HG02798 (cell line): Measurements from ENCODE around the gene TRMT10A.

Source experiments
- ATAC-seq: cut with Tn5 transposase; IDR thresholded peaks from one replicate; pipeline ENCODE4 v1.9.1; 2021; ENCODE audit warnings: mild to moderate bottlenecking; ENCODE audit not compliant: unreplicated experiment, poor library complexity

TRMT10A gene

GRCh38 chr4:99563310-99564186 lies at the start of gene TRMT10A:
TSS of gene TRMT10A (minus strand) at chr4:99564039. CDS start at chr4:99559338, 4,701 bp downstream.
- peak; percentile 96 for ATAC-seq

DNA sequence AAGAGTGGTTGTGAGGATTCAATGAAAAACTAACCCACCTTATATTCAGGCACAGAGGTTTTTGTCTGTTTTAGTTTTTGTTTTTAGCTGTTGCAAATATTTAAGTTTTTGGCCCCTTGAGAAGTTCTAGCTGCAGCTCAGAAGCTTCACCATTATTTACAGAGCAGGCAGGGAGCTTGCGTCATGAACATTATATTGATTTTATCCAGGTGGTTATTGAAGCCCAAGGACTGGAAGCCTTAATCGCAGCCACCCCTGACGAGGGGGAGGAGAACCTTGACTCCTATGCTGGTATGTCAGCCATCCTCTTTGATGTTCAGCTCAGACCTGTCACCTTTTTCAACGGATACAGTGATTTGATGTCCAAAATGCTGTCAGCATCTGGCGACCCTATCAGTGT lies 48.9 kb upstream of the TRMT10A start:
- ATAC-seq = no peak

DNA sequence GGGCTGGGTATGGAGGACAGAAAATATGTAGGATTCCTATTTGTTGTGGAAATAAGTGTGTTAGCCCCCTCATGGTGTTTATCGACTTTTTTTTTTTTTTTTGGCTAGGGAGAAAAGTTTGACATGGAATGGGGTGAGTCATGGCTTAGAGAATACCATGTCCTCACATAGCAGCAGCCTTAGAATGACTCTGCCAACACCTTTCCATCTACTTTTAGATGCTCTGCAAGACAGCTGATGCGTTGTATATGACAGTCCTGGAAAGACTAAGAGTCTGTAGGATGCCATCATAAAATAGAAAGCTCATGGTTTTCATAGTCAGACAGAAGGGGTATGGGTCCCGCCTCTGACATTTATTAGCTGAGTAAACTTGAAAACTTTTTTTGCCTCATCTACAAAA lies 48.4 kb upstream of the TRMT10A start:
- no peak for ATAC-seq

DNA sequence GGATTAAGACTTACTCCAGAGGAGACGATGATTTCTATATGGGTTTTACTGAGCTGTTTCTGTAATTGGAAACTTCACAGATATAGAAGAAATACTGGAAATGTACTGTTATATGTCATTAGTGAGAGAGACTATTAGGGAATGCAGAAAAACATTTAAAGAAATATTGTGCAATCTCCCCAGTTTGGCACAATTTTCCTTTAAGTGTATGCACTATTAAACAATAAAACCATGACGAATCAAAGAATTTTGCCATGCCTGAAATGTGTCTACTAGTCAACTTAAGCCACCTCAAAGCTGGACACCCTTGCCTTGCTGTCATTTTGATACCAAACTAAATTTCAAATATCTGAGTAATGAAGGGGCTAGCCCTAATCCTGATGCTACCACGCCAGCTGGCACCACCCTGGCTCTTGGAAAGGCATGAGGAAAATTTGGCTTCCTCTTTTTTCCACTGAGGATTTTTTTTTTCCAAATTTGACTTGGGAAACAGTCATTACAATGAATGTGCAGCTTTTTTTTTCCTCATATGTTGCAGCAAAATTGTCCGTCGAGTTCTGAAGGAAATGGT lies 46.9 kb upstream of the TRMT10A start:
- no peak for ATAC-seq

GRCh38 chr4:99608417-99608816 lies 44.6 kb upstream of the TRMT10A start:
- no peak for ATAC-seq

- ATAC-seq = no peak
These were observed 42.9 kb upstream of the TRMT10A start for GRCh38 chr4:99606716-99607115.

GRCh38 chr4:99594818-99595217 lies 31.0 kb upstream of the TRMT10A start:
- no peak for ATAC-seq

DNA sequence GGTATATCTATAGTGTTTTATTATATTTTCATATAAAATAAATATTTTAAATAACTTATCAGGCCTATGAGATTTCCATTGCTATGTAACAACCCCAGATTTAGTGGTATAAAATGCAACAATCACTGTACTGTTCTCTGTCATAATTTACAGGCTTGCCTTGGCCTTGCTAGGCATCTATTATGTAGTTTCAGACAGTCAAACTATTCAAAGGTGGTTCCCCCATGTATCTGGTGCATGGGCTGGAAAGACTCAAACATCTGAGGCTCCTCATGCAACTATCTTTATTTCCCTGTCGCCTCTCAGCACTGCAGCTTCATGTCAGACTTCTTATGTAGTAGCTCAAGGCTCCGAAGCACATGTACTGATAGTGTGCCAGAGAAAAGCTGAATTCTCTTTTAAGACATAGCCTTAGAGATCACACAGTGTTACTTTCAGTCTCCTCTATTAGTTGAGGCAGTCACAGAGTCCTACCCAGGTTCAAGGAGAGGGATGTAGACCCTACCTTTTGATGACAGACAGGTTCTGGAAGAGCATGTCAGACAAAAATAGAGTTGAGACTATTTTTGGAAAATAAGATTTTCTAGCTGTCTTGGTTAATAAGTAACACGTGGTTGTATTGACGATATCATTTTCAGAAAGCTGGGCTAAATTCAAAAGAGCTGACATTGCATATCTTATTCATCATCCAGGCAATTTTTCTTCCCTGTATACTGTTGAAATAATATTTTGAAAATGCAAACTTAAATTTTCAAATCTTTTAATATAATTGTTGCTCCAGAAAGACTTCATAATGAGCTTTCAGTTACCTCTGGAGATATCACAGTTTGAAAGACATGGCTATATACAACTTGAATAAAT lies 30.2 kb upstream of the TRMT10A start:
- ATAC-seq = peak; percentile 86

DNA sequence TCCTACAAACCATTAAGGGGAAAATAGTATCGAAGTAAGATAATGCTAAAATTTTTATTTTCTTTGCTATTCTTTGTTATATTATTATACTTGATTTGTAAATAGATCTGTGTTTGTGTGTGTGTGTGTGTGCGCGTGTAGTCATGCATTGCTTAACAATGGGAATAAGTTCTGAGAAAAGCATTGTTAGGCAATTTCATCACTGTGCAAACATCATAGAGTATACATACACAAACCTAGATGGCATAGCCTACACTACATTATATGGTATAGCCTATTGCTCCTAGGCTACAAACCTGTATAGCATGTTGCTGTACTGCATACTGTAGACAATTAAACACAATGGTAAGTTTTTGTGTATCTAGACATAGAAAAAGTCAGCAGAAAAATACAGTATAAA lies 27.9 kb upstream of the TRMT10A start:
- ATAC-seq = no peak

GRCh38 chr4:99587803-99588202 lies 24.0 kb upstream of the TRMT10A start:
- no peak for ATAC-seq

- ATAC-seq = no peak
These were observed 23.5 kb upstream of the TRMT10A start for GRCh38 chr4:99587309-99587708.

GRCh38 chr4:99586797-99587196 lies 23.0 kb upstream of the TRMT10A start:
- no peak for ATAC-seq

DNA sequence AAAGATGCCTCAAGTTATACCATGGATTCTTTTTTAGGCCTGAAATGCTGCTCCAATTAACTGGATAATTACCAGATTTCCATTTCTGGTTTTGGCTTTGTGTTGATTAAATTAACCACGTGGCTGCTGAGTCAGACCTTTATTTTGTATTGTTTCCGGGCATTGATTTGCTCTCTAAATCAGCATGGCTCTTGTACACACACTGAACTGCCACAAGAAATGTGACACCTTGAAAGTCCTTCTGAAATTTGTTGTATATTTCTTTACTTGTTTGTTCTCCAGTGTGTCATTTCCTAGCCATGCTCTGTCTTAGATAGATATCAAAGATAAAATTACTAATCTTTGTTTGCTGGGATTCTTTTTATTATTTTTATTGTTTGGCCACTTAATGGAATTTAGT lies 22.5 kb upstream of the TRMT10A start:
- ATAC-seq = no peak

GRCh38 chr4:99585516-99585915 lies 21.7 kb upstream of the TRMT10A start:
- no peak for ATAC-seq

DNA sequence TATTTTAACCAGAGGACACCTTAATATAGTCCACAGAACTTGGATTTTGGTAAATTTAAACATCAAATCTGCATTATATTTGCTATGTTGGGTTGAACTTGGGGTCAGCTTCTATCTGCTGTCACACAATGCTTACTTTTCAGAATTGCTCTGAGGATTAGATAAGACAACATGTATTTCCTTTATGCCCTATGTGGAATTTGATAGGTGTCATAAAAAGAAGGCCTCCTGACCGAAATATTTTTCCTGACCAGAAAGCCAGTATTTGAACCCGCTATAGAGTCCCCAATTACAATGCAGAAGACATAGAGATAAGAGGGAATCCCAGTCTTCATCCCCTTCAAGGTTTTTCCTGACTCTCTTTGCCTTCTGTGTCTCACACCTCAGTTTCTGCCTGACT lies 14.9 kb upstream of the TRMT10A start:
- ATAC-seq = no peak

DNA sequence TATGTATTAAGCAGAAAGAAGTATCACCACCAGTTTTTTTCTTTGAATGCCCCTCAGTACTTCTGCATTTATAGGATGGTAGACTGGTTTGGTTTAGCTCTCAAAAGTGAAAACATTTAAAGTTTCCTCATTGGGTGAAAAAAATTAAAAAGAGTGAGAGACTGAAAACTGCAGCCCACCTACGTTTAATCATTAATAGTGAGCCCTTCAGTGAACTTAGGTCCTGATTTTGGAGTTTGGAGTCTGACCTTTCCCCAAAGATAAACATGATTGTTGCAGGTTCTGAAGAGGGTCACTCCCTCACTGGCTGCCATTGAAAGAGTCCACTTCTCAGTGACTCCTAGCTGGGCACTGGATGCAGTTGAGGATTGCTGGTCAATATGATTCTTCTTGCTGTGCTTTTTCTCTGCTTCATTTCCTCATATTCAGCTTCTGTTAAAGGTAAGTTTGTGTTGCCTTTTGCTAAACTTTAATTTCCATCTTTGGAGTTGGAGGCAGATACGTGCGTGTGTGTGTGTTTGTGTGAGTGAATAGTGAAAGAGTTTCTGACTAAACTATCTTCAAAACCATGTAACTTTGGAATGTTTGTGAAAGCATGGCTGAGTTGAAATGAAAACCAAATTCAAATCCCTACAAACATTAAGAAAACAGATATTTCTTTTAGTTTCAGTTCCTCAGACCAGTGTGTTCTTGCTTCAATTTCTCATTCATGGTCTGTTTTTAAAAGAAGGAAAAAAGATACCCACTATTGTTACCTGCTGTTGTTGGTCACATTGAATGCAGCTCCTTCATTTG lies 10.9 kb upstream of the TRMT10A start, which contains the start of gene MTTP:
MTTP (plus strand) TSS at position 295 of the 795 bp plus-strand sequence; CDS start at position 381, 86 bp downstream.
- ATAC-seq = peak; percentile 83

DNA sequence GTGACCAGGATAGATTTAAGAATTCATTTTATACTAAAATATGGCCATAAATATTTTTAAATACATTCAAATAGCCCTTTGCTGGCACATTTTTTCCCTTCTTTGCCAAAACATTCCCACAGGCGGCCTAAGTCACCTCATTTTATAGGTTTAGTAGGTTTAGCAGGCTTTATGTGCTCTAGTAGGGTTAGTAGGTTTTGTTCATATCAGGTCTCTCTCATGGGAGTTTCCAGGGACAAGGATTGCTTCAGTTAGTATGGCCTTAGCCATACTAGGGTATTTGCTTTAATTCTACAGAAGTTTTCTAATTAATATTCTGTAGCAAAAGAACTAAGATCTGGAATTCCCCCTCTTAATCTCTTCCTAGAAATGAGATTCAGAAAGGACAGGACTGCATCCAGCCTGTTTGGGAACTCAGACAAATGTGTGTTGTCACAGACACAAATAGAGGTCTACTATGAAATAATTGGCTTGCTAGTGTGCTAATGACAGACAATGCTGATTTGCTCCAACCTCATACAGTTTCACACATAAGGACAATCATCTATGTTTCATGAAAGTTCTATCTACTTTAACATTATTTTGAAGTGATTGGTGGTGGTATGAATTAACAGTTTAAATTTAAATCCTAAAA lies 10.0 kb upstream of the TRMT10A start:
- ATAC-seq = no peak

DNA sequence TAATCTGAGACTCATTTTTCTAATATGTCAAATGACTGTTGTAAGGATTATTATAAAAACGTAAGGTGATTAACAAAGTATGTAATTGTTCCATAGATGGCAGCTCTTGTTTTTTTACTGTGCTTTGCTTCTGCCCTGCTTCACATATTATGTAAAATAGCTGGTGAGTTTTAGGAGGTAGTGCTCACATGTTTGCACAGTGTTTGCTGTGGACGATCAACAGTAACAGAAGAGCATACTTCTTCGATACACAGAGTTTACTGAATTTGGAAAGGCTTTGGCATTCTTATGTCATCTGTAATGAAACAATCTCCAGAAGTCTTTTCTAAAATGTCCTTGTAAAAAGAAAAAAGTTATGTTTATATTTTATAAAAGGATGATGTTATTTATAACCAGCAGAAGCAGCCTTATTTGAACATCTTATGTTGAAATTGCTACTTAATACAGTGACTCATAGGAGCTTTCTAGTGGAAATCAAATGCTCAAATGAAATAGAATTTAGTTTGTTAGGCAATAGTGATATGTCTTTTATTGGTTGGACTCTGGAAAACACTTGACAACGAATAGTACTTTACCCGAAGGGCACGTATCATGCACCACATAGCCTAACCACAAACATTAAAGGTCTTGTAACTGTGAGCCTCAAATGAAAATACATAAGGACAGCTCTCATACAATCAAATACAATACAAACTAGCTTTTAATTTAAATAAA lies 8.8 kb upstream of the TRMT10A start:
- no peak for ATAC-seq

DNA sequence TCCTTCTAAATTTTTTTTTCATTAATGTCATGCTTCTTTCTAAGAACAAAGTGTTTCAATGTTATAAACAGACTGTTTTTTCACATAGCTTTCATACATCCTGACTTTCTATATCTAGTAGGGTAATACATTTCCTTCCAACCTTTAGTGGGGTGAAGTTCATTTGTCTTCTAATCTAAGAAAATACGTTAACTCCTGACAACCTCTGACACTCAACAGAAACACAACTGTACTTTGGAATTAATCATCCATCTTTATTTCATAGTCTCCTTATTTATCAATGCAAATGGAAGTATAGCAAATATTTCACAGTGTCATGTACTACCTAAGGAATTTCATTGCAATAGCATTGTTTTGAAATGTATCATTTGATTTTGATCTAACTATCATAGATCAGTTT lies 8.0 kb upstream of the TRMT10A start:
- ATAC-seq = no peak
